ENCODE data around the gene HLA-DQA2.

DNA sequence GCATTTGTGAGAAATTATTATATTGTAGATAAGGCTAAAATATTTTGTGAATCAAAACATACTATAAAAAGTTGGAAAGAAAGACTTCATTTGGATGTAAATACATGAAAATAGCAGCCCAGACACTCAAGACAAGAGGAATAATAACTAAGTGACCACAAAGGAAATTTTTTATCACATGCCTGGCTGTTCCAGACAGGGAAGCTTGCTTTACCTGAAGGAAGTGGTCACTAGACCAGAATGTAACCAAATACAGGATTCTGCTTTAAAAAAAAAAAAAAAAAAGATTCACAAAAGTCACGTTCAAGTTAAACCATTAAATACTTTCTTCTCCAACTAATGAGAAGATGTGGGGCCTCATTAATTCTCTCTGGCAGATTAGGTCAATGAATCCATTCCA is 31.5 kb downstream of the HLA-DQA2 start:
- TF ChIP-seq POLR2AphosphoS5 (IDR thresholded peaks at IDR 0.05): no peak
- TF ChIP-seq POLR2A (IDR thresholded peaks at IDR 0.05): no peak
